Fibroblast of skin of left quadriceps (primary cell): ENCODE measurements around the gene ARMC9.
A peak's percentile ranks its signal among the peaks of the same experiment; 100 is the strongest.
"Not testable (repeated sequence)": the region's sequence is repeated elsewhere in the genome, so short reads cannot be mapped to it uniquely, and the experiment has no call there.

ENCODE experiments used
- DNase-seq, 2 experiments: peaks; one replicate each; pipeline ENCODE4 v3.0.0-alpha.2; 2013; ENCODE audit warnings: low read depth in 2 of 2

Gene ARMC9

GRCh38 chr2:231398585-231398984 is 200.2 kb downstream of the ARMC9 start:
- DNase-seq: no peak

- DNase-seq: no peak
Measured at GRCh38 chr2:231399046-231399852, 200.8 kb downstream of the ARMC9 start.

DNA sequence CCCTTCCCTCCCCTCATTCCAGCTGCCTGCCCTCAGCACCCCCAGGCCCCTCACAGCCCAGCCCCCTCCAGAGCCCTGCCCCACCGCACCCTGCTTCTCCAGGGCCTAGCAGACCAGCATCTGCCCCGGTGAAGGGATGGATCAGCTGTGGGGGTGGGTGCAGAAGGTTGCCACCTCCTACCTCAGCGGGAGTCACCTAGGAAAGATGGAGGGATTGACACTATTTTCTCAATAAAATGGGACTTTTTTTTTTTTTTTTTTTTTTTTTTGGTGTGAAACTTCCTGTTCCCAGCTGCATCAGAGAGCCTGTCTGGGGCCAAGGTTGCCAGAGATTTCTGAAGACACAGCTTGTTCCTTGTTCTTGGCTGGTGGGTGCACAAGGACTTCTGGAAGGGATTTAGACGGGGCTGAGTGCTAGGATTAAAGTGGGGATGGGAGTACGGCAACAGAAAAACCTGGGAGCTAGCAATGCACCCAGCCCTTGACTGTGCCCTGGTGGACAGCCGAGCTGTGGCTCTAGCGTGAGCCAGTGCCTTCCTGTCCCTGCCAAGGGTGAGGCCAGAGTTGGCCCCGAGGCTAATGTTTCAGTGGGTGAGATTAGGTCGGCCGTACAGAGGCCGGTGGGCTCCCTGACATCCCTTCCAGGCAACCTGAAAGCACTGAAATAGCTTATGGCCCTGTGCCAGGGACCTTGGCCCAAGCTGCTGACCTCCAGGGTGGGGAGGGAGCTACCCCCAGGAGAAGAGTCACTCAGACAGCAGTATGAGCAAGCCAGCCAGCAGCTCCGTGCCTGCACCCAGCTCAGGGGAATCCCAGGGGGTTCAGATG is 201.6 kb downstream of the ARMC9 start:
- DNase-seq: no peak

GRCh38 chr2:231400681-231401080 is 202.2 kb downstream of the ARMC9 start:
- not testable (repeated sequence) for DNase-seq

GRCh38 chr2:231401101-231401500 is 202.7 kb downstream of the ARMC9 start:
- not testable (repeated sequence) for DNase-seq

- not testable (repeated sequence) for DNase-seq
Measured at GRCh38 chr2:231403421-231404182, 205.2 kb downstream of the ARMC9 start.

GRCh38 chr2:231404183-231404578 is 205.8 kb downstream of the ARMC9 start:
- DNase-seq: not testable (repeated sequence)

GRCh38 chr2:231405601-231406367 is 207.4 kb downstream of the ARMC9 start:
- not testable (repeated sequence) for DNase-seq

DNA sequence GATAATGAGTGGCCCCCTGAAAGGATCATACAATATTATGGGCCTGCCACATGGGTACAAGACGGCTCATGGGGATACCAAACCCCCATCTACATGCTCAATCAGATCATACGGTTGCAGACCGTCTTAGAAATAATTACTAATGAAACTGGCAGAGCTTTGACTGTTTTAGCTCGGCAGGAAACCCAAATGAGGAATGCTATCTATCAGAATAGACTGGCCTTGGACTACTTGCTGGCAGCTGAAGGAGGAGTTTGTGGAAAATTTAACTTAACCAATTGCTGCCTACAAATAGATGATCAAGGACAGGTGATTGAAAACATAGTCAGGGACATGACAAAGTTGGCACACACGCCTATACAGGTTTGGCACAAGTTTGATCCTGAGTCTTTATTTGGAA is 209.3 kb downstream of the ARMC9 start:
- DNase-seq: not testable (repeated sequence)

- DNase-seq: not testable (repeated sequence)
Measured at GRCh38 chr2:231408304-231408703, 209.9 kb downstream of the ARMC9 start.

DNA sequence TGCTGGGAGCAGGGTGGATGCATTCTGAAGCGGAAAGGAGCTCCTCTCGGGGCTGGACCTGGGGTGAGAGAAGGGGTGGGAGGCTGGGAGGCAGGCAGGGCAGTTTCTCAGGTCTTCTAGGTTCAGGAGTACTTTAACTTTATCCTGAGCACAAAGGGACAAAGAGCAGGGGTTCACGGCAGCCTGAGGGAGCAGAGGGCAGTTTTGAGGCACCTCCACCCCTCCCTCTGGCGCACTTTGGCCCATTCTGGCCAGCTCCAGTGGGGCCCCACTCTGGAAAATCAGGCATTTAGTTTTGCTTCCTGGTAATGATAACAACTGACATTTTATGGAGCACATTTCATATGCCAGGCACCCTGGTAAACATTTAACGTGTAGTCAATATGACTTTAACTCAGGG is 211.3 kb downstream of the ARMC9 start:
- DNase-seq: no peak

- DNase-seq: no peak
Measured at GRCh38 chr2:231410293-231411004, 212.0 kb downstream of the ARMC9 start.

GRCh38 chr2:231411237-231411636 is 212.8 kb downstream of the ARMC9 start:
- DNase-seq: no peak

- peak; percentile 55 to 60 for DNase-seq
Measured at GRCh38 chr2:231411831-231412617, 213.6 kb downstream of the ARMC9 start.

DNA sequence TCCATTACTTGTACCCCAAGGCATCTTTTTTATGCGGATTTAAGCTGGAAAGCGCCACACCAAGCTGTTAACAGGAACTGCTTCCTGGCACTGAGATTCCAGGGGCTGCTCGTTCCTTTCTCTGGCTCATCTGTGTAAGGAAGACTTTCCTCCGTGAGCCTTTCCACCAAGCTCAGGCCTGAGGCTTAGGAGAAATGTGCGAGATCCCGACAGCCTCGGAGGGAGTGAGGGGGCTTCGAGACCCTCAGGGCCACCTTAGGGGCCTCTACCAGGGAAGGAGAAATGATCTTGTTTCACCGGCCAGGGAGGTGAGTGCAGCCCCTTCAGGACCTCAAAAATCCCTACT is 214.2 kb downstream of the ARMC9 start:
- DNase-seq: no peak

GRCh38 chr2:231413456-231413855 is 215.0 kb downstream of the ARMC9 start:
- no peak for DNase-seq

DNA sequence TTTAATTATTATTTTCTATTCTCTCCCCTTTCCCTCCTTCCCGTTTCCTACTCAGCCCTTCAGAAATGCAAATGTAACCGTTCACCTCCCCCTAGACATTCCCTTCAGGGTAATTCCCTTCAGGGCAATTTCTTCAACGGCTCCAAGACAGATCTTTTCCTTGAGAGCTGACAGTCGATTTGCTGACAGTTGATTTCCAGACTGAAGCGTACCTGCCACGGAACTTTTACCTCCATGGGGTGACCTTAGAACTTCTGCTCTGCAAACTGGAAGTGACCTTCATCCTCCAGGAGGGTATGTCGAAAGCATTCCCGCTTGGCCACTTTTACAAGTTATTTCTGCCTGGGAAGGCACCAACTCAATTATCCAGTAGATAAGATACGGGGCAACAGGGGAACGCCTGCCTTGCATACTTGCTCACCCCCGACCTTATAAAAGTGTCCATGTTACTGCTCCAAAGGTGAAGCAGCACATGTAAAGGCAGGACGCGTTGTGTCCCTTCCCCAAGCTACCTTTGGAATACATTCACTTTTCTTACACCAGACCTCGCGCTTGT is 215.6 kb downstream of the ARMC9 start:
- no peak for DNase-seq

DNA sequence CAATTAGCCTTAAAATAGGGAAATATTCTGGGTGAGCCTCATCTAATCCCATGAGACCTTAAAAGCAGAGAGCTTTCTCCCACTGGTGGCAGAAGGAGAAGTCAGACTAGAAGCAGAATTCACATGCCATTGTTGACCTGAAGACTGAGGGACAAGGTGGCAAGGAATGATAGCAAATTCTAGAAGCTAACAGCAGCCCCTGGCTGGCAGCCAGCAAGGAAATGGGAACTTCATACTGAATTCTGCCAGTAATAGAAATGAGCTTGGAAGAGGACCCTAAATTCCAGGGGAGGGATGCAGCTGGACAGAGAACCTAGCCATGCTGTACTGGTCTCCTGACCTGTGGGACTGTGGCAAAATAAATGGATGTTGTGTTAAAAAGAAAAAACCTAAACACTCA is 216.6 kb downstream of the ARMC9 start:
- DNase-seq: no peak

DNA sequence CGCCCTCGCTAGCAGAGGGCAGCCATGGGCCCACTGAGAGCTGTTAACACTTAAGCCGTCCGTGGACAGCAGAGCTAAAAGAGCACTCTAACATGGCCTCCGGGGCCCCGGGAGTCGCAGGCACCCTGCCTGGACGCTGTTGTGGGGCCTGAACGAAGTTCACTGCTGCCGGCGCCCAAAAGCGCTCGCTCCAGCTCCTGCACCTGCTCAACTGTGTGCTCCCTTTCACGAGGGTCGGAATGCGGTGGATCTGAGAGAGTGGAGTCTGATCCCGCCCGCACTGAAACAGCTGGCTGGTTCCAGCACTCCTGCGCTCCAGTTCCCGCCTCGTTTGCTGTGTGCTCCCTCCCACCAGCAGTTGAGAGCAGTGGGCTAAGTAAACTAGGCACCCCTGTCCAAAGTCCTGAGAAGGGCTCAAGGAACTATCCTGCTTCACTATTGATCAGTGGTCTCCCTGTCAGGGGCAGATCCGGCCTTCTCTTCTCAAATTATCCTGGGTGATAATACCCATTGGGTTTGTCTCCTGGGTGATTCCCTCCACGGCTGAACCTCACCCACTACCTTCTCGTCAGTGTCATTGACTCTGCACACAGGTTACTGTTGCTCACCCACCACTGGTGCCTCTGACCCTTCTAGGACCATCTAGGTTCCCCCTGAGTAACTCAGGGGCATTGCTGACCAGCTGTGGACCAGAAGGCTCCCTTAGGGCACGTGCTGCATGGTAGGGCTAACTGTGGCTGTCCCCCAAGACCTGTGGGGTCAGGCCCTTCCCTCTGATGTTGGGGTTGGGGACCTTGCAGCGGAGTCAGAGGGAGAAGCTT is 220.6 kb downstream of the ARMC9 start:
- no peak for DNase-seq
